Esophagus squamous epithelium (tissue), 4 donors: Measurements from ENCODE around the gene UBE3B.

Experiments
- CTCF ChIP-seq, 6 experiments: fragments of 450-650 bp in 4 of 6; fragments of 200-600 bp in 2 of 6; sonication (generic) in 2 of 6; IDR thresholded peaks; one replicate each; pipeline ENCODE4 v1.5.1; 2016 to 2019; ENCODE audit warnings: antibody characterized with exemption in 6 of 6, mild to moderate bottlenecking in 4 of 6, moderate library complexity in 4 of 6
- POLR2A ChIP-seq, 4 donors: fragments of 450-650 bp; IDR thresholded peaks; one replicate each; pipeline ENCODE4 v1.6.1; 2017; ENCODE audit warnings: antibody characterized with exemption in 4 of 4, mild to moderate bottlenecking in 4 of 4, moderate library complexity in 3 of 4

- no peak for TF ChIP-seq POLR2A (IDR thresholded peaks at IDR 0.05)
- no peak for TF ChIP-seq CTCF (IDR thresholded peaks at IDR 0.05)
These were observed 36.5 kb upstream of the UBE3B start for GRCh38 chr12:109440851-109441490.
